ENCODE data around the gene NEU4. TPM values are rescaled to one million over a fixed set of nuclear protein-coding genes. Genes with fewer than 3 reads are reported as not detected.

Gene NEU4
- total RNA-seq, 2 donors from 2014 or later, result 1.2 TPM

GRCh38 chr2:241852116-241852980 lies 43.4 kb downstream of the NEU4 start:
- Mint-ChIP-seq H3K36me3 (ENCODE audit: low read depth) (no peaks in the 10 kb centered on the region), H3K4me1 (no peaks in the 10 kb centered on the region), H3K9me3 (no peaks in the 10 kb centered on the region), H3K27ac (no peak overlapping the region), H3K4me3 (no peak overlapping the region), H3K27me3 (ENCODE audit: insufficient read depth) (peaks cover 3% of the 10 kb centered on the region)
- WGBS, 2 experiments (ENCODE audit: insufficient coverage in 1 of 2, insufficient read length in 1 of 2), result 93% methylated on average over 20 to 39 of the region's 39 CpGs
- no peaks in the 10 kb centered on the region for H3K36me3 ChIP-seq (ENCODE audit: control insufficient read depth, insufficient read depth, low read length)
- no peak for TF ChIP-seq CTCF (conservative IDR thresholded peaks at IDR 0.05)
- H3K9ac ChIP-seq (ENCODE audit: extremely low read depth, low read length, poor library complexity, severe bottlenecking), result no peak overlapping the region
- DNase-seq, result peak; percentile 35
- no peaks in the 10 kb centered on the region for H3K9me3 ChIP-seq (ENCODE audit: control insufficient read depth, low read length)
- no peak overlapping the region for H3K27ac ChIP-seq (ENCODE audit: low read depth, low read length)
- H3K4me1 ChIP-seq (ENCODE audit: control insufficient read depth, insufficient read depth, low read length), result no peaks in the 10 kb centered on the region
- no peaks in the 10 kb centered on the region for H3K27me3 ChIP-seq (ENCODE audit: control insufficient read depth, insufficient read depth, low read length, poor library complexity, severe bottlenecking)
- no peak overlapping the region for H3K4me3 ChIP-seq (ENCODE audit: low read length)

GRCh38 chr2:241852981-241853631 lies 44.1 kb downstream of the NEU4 start:
- no peak for DNase-seq
- WGBS, 2 experiments (ENCODE audit: insufficient coverage in 1 of 2, insufficient read length in 1 of 2), result 89 to 92% methylated on average over 7 to 10 of the region's 10 CpGs
- no peak overlapping the region for H3K4me3 Mint-ChIP-seq

More at GRCh38 chr2:241852981-241853631, 44.1 kb downstream of the NEU4 start:
- Histone ChIP-seq H3K9me3 (ENCODE audit: control insufficient read depth, low read length) (no peaks in the 10 kb centered on the region), H3K36me3 (ENCODE audit: control insufficient read depth, insufficient read depth, low read length) (no peaks in the 10 kb centered on the region), H3K4me1 (ENCODE audit: control insufficient read depth, insufficient read depth, low read length) (no peaks in the 10 kb centered on the region), H3K4me3 (ENCODE audit: low read length) (no peak overlapping the region), H3K9ac (ENCODE audit: extremely low read depth, low read length, poor library complexity, severe bottlenecking) (no peak overlapping the region), H3K27ac (ENCODE audit: low read depth, low read length) (no peak overlapping the region), H3K27me3 (ENCODE audit: control insufficient read depth, insufficient read depth, low read length, poor library complexity, severe bottlenecking) (no peaks in the 10 kb centered on the region)
- no peaks in the 10 kb centered on the region for H3K9me3 Mint-ChIP-seq
- no peak overlapping the region for H3K27ac Mint-ChIP-seq
- H3K36me3 Mint-ChIP-seq (ENCODE audit: low read depth), result no peaks in the 10 kb centered on the region
- H3K27me3 Mint-ChIP-seq (ENCODE audit: insufficient read depth), result peaks cover 3% of the 10 kb centered on the region
- TF ChIP-seq CTCF (conservative IDR thresholded peaks at IDR 0.05), result no peak
- H3K4me1 Mint-ChIP-seq, result no peaks in the 10 kb centered on the region

All from endodermal cell (in vitro differentiated cells).